D721Med (cell line): ENCODE results near the gene ZNF619.

Experiments
- DNase-seq: peaks from one replicate; pipeline ENCODE4 v3.0.0; 2011; ENCODE audit warnings: low spot score; ENCODE audit not compliant: insufficient read length
- FAIRE-seq: peaks from 2 replicates; lab custom pipeline; 2011; peaks lifted over from hg19 to GRCh38; lab: Jason Lieb, UNC
- CTCF ChIP-seq: IDR thresholded peaks from 2 replicates; pipeline ENCODE4 v1.5.1; 2012; ENCODE audit warnings: mild to moderate bottlenecking, control low read depth; ENCODE audit not compliant: insufficient read depth; ENCODE audit errors: missing control alignments

The ZNF619 gene

DNA sequence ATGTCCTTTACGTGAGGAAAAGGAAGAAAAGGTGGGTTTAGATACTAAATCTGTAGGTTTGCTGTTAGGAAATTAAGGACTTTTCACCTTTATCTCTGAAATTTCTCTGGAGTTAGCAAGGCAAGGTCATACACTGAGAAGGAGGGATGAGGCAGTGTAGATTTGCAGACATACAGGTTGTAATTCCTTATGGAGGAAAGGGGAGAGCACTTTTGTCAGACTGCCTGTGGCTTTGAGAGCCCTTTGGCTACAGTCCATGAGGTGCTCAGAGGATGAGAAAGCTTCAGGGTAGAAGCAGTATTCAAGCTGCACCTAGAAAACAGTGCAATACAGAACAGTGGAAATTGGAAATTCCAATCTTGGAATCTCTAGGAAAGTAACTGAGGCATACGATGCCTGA, 11.5 kb upstream of the ZNF619 start:
- FAIRE-seq (no peak), DNase-seq (no peak)
- TF ChIP-seq CTCF = no peak

- no peak for DNase-seq
- TF ChIP-seq CTCF = no peak
- no peak for FAIRE-seq
Measured at GRCh38 chr3:40468018-40468417, 8.9 kb upstream of the ZNF619 start.

GRCh38 chr3:40470701-40471100, 6.2 kb upstream of the ZNF619 start:
- TF ChIP-seq CTCF = no peak
- DNase-seq (no peak), FAIRE-seq (no peak)

- no peak for TF ChIP-seq CTCF
- DNase-seq = no peak
- no peak for FAIRE-seq
Measured at GRCh38 chr3:40477666-40478065, 744 bp downstream of the ZNF619 start.

DNA sequence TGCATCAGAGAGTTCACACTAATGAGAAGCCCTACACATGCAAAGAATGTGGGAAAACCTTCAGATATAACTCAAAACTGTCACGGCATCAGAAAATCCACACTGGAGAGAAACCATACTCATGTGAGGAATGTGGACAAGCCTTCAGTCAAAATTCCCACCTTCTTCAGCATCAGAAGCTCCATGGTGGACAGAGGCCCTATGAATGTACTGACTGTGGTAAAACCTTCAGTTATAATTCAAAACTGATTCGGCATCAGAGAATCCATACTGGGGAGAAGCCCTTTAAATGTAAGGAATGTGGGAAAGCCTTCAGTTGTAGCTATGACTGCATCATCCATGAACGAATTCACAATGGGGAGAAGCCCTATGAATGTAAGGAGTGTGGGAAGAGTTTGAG, 10.2 kb downstream of the ZNF619 start:
- no peak for TF ChIP-seq CTCF
- FAIRE-seq = no peak
- no peak for DNase-seq

- no peak for TF ChIP-seq CTCF
- no peak for DNase-seq
- no peak for FAIRE-seq
Measured at GRCh38 chr3:40490916-40491315, 14.0 kb downstream of the ZNF619 start.

- no peak for TF ChIP-seq CTCF
- DNase-seq (no peak), FAIRE-seq (no peak)
Measured at GRCh38 chr3:40494698-40495097, 17.8 kb downstream of the ZNF619 start.
